Stimulated activated naive CD8-positive, alpha-beta T cell treated with anti-CD3 and anti-CD28 coated beads, Interleukin-15, Interleukin-2, amounts not matched to agents 100 ng/mL and 50 ng/mL, for 24 hours (primary cell): ENCODE results near the gene TSTD1.
"Not testable (repeated sequence)": the region's sequence is repeated elsewhere in the genome, so short reads cannot be mapped to it uniquely, and the experiment has no call there.

ENCODE experiments used
- H3K27ac Mint-ChIP-seq: one replicate; pipeline ENCODE4 v1.8.0; 2021; ENCODE audit warnings: mild to moderate bottlenecking, mixed read lengths
- H3K27me3 Mint-ChIP-seq: one replicate; pipeline ENCODE4 v1.8.0; 2021; ENCODE audit warnings: mixed read lengths
- H3K36me3 Mint-ChIP-seq: one replicate; pipeline ENCODE4 v1.8.0; 2021; ENCODE audit warnings: low read depth, mixed read lengths
- H3K4me1 Mint-ChIP-seq: one replicate; pipeline ENCODE4 v1.8.0; 2021; ENCODE audit warnings: low read depth, mixed read lengths
- H3K4me3 Mint-ChIP-seq: one replicate; pipeline ENCODE4 v1.8.0; 2021; ENCODE audit warnings: mild to moderate bottlenecking, mixed read lengths
- H3K9me3 Mint-ChIP-seq: one replicate; pipeline ENCODE4 v1.8.0; 2021; ENCODE audit warnings: mixed read lengths

The TSTD1 gene

GRCh38 chr1:161031874-161032273 lies 6.9 kb downstream of the TSTD1 start:
- peaks cover 42% of the 10 kb centered on the region for H3K36me3 Mint-ChIP-seq
- H3K27ac Mint-ChIP-seq, result no peak overlapping the region
- H3K4me3 Mint-ChIP-seq, result no peak overlapping the region
- peaks cover 55% of the 10 kb centered on the region for H3K4me1 Mint-ChIP-seq
- no peaks in the 10 kb centered on the region for H3K27me3 Mint-ChIP-seq
- peaks cover 4% of the 10 kb centered on the region for H3K9me3 Mint-ChIP-seq

- H3K4me1 Mint-ChIP-seq, result peaks cover 40% of the 10 kb centered on the region
- H3K36me3 Mint-ChIP-seq, result peaks cover 41% of the 10 kb centered on the region
- not testable (repeated sequence) for H3K27me3 Mint-ChIP-seq, H3K9me3 Mint-ChIP-seq, H3K27ac Mint-ChIP-seq, H3K4me3 Mint-ChIP-seq
Measured at GRCh38 chr1:161029466-161029865, 9.3 kb downstream of the TSTD1 start.

GRCh38 chr1:161026954-161027353 lies 11.8 kb downstream of the TSTD1 start:
- H3K27ac Mint-ChIP-seq, result peak overlapping the region; percentile 50
- H3K36me3 Mint-ChIP-seq, result peaks cover 36% of the 10 kb centered on the region
- H3K4me1 Mint-ChIP-seq, result peaks cover 22% of the 10 kb centered on the region
- not testable (repeated sequence) for H3K27me3 Mint-ChIP-seq, H3K9me3 Mint-ChIP-seq, H3K4me3 Mint-ChIP-seq

GRCh38 chr1:161022432-161022831 lies 16.3 kb downstream of the TSTD1 start:
- H3K4me3 Mint-ChIP-seq, H3K9me3 Mint-ChIP-seq, H3K27ac Mint-ChIP-seq, H3K27me3 Mint-ChIP-seq: not testable (repeated sequence)
- H3K36me3 Mint-ChIP-seq, result peaks cover 17% of the 10 kb centered on the region
- H3K4me1 Mint-ChIP-seq, result peaks cover 55% of the 10 kb centered on the region

- Mint-ChIP-seq H3K4me1 (peaks cover 53% of the 10 kb centered on the region), H3K27ac (no peak overlapping the region), H3K27me3 (no peaks in the 10 kb centered on the region), H3K4me3 (peak overlapping the region; percentile 88), H3K36me3 (peaks cover 12% of the 10 kb centered on the region), H3K9me3 (peaks cover 3% of the 10 kb centered on the region)
Measured at GRCh38 chr1:161021970-161022353, 16.8 kb downstream of the TSTD1 start.

GRCh38 chr1:161021165-161021969 lies 17.4 kb downstream of the TSTD1 start:
- peaks cover 54% of the 10 kb centered on the region for H3K4me1 Mint-ChIP-seq
- H3K4me3 Mint-ChIP-seq, result peak overlapping the region; percentile 88
- H3K27ac Mint-ChIP-seq, result peak overlapping the region; percentile 32
- no peaks in the 10 kb centered on the region for H3K9me3 Mint-ChIP-seq
- no peaks in the 10 kb centered on the region for H3K27me3 Mint-ChIP-seq
- peaks cover 8% of the 10 kb centered on the region for H3K36me3 Mint-ChIP-seq

GRCh38 chr1:161020509-161021164 lies 18.1 kb downstream of the TSTD1 start, which contains the start of gene F11R:
F11R (minus strand) TSS chr1:161021152; CDS start chr1:161021073, 79 bp downstream.
- Mint-ChIP-seq H3K27me3 (no peaks in the 10 kb centered on the region), H3K36me3 (peaks cover 8% of the 10 kb centered on the region), H3K4me3 (peak within 1 kb of the TSS; percentile 88), H3K4me1 (peaks cover 54% of the 10 kb centered on the region), H3K27ac (peak within 1 kb of the TSS; percentile 32), H3K9me3 (no peaks in the 10 kb centered on the region)

GRCh38 chr1:161019751-161020495 lies 18.8 kb downstream of the TSTD1 start:
- H3K9me3 Mint-ChIP-seq, result no peaks in the 10 kb centered on the region
- peak overlapping the region; percentile 32 for H3K27ac Mint-ChIP-seq
- peaks cover 54% of the 10 kb centered on the region for H3K4me1 Mint-ChIP-seq
- H3K27me3 Mint-ChIP-seq, result no peaks in the 10 kb centered on the region
- H3K4me3 Mint-ChIP-seq, result peak overlapping the region; percentile 88
- peaks cover 8% of the 10 kb centered on the region for H3K36me3 Mint-ChIP-seq

GRCh38 chr1:161019111-161019660 lies 19.6 kb downstream of the TSTD1 start:
- H3K9me3 Mint-ChIP-seq, H3K36me3 Mint-ChIP-seq, H3K27me3 Mint-ChIP-seq, H3K4me3 Mint-ChIP-seq: not testable (repeated sequence)
- H3K4me1 Mint-ChIP-seq, result peaks cover 58% of the 10 kb centered on the region
- H3K27ac Mint-ChIP-seq, result peak overlapping the region; percentile 34

- no peak overlapping the region for H3K27ac Mint-ChIP-seq
- peaks cover 64% of the 10 kb centered on the region for H3K4me1 Mint-ChIP-seq
- no peaks in the 10 kb centered on the region for H3K27me3 Mint-ChIP-seq
- no peaks in the 10 kb centered on the region for H3K9me3 Mint-ChIP-seq
- H3K36me3 Mint-ChIP-seq, result peaks cover 8% of the 10 kb centered on the region
- no peak overlapping the region for H3K4me3 Mint-ChIP-seq
Measured at GRCh38 chr1:161018631-161018930, 20.2 kb downstream of the TSTD1 start.

GRCh38 chr1:161017756-161018630 lies 20.8 kb downstream of the TSTD1 start:
- H3K27me3 Mint-ChIP-seq, result no peaks in the 10 kb centered on the region
- no peak overlapping the region for H3K4me3 Mint-ChIP-seq
- H3K9me3 Mint-ChIP-seq, result no peaks in the 10 kb centered on the region
- peaks cover 8% of the 10 kb centered on the region for H3K36me3 Mint-ChIP-seq
- no peak overlapping the region for H3K27ac Mint-ChIP-seq
- peaks cover 70% of the 10 kb centered on the region for H3K4me1 Mint-ChIP-seq

- not testable (repeated sequence) for H3K27ac Mint-ChIP-seq
Measured at GRCh38 chr1:161017181-161017580, 21.6 kb downstream of the TSTD1 start.

GRCh38 chr1:161016683-161017082 lies 22.1 kb downstream of the TSTD1 start:
- H3K9me3 Mint-ChIP-seq, H3K4me3 Mint-ChIP-seq, H3K36me3 Mint-ChIP-seq, H3K27me3 Mint-ChIP-seq: not testable (repeated sequence)
- Mint-ChIP-seq H3K4me1 (peaks cover 71% of the 10 kb centered on the region), H3K27ac (peak overlapping the region; percentile 66)

More at GRCh38 chr1:161017181-161017580, 21.6 kb downstream of the TSTD1 start:
- peaks cover 71% of the 10 kb centered on the region for H3K4me1 Mint-ChIP-seq
- H3K27me3 Mint-ChIP-seq, H3K36me3 Mint-ChIP-seq, H3K4me3 Mint-ChIP-seq, H3K9me3 Mint-ChIP-seq: not testable (repeated sequence)

- Mint-ChIP-seq H3K36me3 (no peaks in the 10 kb centered on the region), H3K9me3 (no peaks in the 10 kb centered on the region), H3K27ac (peak overlapping the region; percentile 85), H3K4me1 (peaks cover 53% of the 10 kb centered on the region), H3K4me3 (peak overlapping the region; percentile 80), H3K27me3 (no peaks in the 10 kb centered on the region)
Measured at GRCh38 chr1:161013488-161014230, 25.1 kb downstream of the TSTD1 start.
